ENCODE measurements around the gene SLC35A4.
"Not testable (repeated sequence)": the region's sequence is repeated elsewhere in the genome, so short reads cannot be mapped to it uniquely, and the experiment has no call there.

GRCh38 chr5:140603446-140603698 lies 38.7 kb downstream of the SLC35A4 start:
- not testable (repeated sequence) for TF ChIP-seq CTCF (IDR thresholded peaks at IDR 0.05; ENCODE audit: low read length); EZH2 (IDR thresholded peaks at IDR 0.05; ENCODE audit: borderline replicate concordance, low read length)
